ENCODE results near the gene ENTPD5.

Gene ENTPD5

GRCh38 chr14:73924337-73924736 is 94.8 kb downstream of the ENTPD5 start (continued):
- TF ChIP-seq, protein P1, sequence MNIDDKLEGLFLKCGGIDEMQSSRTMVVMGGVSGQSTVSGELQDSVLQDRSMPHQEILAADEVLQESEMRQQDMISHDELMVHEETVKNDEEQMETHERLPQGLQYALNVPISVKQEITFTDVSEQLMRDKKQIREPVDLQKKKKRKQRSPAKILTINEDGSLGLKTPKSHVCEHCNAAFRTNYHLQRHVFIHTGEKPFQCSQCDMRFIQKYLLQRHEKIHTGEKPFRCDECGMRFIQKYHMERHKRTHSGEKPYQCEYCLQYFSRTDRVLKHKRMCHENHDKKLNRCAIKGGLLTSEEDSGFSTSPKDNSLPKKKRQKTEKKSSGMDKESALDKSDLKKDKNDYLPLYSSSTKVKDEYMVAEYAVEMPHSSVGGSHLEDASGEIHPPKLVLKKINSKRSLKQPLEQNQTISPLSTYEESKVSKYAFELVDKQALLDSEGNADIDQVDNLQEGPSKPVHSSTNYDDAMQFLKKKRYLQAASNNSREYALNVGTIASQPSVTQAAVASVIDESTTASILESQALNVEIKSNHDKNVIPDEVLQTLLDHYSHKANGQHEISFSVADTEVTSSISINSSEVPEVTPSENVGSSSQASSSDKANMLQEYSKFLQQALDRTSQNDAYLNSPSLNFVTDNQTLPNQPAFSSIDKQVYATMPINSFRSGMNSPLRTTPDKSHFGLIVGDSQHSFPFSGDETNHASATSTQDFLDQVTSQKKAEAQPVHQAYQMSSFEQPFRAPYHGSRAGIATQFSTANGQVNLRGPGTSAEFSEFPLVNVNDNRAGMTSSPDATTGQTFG (tag by site-specific recombination; IDR thresholded peaks at IDR 0.05; ENCODE audit: borderline replicate concordance): no peak
- no peak for TF ChIP-seq ZNF580 (tag by site-specific recombination; IDR thresholded peaks at IDR 0.05)
- TF ChIP-seq SCRT2 (tag by site-specific recombination; IDR thresholded peaks at IDR 0.05): no peak
- no peak for TF ChIP-seq ZNF133 (tag by site-specific recombination; IDR thresholded peaks at IDR 0.05)
- TF ChIP-seq ZBTB49 (tag by site-specific recombination; IDR thresholded peaks at IDR 0.05; ENCODE audit: low read depth): no peak
- TF ChIP-seq, protein P2, sequence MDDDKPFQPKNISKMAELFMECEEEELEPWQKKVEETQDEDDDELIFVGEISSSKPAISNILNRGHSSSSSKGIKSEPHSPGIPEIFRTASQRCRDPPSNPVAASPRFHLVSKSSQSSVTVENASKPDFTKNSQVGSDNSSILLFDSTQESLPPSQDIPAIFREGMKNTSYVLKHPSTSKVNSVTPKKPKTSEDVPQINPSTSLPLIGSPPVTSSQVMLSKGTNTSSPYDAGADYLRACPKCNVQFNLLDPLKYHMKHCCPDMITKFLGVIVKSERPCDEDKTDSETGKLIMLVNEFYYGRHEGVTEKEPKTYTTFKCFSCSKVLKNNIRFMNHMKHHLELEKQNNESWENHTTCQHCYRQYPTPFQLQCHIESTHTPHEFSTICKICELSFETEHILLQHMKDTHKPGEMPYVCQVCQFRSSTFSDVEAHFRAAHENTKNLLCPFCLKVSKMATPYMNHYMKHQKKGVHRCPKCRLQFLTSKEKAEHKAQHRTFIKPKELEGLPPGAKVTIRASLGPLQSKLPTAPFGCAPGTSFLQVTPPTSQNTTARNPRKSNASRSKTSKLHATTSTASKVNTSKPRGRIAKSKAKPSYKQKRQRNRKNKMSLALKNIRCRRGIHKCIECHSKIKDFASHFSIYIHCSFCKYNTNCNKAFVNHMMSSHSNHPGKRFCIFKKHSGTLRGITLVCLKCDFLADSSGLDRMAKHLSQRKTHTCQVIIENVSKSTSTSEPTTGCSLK (tag by site-specific recombination; IDR thresholded peaks at IDR 0.05): no peak
- TF ChIP-seq ZNF600 (tag by site-specific recombination; IDR thresholded peaks at IDR 0.05): no peak
- no peak for TF ChIP-seq PRDM6 (tag by site-specific recombination; IDR thresholded peaks at IDR 0.05)
- no peak for TF ChIP-seq ZNF791 (tag by site-specific recombination; IDR thresholded peaks at IDR 0.05)
- TF ChIP-seq, protein P3, sequence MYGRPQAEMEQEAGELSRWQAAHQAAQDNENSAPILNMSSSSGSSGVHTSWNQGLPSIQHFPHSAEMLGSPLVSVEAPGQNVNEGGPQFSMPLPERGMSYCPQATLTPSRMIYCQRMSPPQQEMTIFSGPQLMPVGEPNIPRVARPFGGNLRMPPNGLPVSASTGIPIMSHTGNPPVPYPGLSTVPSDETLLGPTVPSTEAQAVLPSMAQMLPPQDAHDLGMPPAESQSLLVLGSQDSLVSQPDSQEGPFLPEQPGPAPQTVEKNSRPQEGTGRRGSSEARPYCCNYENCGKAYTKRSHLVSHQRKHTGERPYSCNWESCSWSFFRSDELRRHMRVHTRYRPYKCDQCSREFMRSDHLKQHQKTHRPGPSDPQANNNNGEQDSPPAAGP (tag by site-specific recombination; IDR thresholded peaks at IDR 0.05): no peak
- no peak for TF ChIP-seq ZNF292 (tag by site-specific recombination; IDR thresholded peaks at IDR 0.05; ENCODE audit: borderline replicate concordance, low read depth)
- TF ChIP-seq, protein P4, sequence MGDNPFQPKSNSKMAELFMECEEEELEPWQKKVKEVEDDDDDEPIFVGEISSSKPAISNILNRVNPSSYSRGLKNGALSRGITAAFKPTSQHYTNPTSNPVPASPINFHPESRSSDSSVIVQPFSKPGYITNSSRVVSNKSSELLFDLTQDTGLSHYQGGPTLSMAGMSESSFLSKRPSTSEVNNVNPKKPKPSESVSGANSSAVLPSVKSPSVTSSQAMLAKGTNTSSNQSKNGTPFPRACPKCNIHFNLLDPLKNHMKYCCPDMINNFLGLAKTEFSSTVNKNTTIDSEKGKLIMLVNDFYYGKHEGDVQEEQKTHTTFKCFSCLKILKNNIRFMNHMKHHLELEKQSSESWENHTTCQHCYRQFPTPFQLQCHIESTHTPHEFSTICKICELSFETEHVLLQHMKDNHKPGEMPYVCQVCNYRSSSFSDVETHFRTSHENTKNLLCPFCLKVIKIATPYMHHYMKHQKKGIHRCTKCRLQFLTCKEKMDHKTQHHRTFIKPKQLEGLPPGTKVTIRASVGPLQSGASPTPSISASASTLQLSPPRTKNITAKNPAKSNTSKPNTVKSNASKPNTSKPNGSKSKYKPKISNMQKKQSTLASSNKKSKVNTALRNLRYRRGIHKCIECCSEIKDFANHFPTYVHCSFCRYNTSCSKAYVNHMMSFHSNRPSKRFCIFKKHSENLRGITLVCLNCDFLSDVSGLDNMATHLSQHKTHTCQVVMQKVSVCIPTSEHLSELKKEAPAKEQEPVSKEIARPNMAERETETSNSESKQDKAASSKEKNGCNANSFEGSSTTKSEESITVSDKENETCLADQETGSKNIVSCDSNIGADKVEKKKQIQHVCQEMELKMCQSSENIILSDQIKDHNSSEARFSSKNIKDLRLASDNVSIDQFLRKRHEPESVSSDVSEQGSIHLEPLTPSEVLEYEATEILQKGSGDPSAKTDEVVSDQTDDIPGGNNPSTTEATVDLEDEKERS (tag by site-specific recombination; IDR thresholded peaks at IDR 0.05): no peak
- TF ChIP-seq GFI1B (tag by site-specific recombination; IDR thresholded peaks at IDR 0.05): no peak
- TF ChIP-seq ZNF621 (tag by site-specific recombination; IDR thresholded peaks at IDR 0.05): no peak
- TF ChIP-seq ZNF175 (tag by site-specific recombination; IDR thresholded peaks at IDR 0.05): no peak
